ENCODE data around the gene FGFR2.

The FGFR2 gene

DNA sequence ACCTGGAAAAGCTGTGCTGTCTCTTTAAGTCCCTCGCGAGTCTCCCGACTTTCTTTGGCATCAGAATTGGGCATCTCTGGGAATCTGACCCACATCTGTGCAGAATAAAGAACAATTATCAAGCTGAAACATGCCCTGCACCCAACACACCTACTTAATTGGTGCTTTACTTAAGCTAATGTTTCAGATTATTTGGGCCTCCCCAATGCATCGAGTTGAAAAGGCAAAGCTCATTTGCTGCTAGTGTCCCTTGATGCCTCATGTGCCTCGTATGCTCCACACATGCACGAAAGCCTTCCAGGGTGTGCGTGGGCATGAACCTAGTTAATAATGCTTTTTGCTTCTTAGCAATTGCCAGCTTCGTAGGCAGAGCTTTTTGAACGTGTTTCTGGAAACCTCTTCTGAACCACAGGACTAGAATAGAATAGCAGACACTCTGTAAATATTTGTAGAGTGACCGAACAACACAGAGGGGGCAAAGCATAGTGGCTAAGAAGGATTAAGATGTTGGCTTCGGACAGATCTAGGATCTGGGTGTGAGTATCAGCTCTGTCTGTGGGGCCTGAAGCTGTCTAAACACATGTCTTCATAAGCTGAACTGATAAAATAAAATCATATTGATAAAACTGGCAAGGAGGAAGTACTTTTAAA is 26.7 kb upstream of the FGFR2 start:
- H3K9ac ChIP-seq (ENCODE audit: low read depth, low read length): no peak overlapping the region
- no peaks in the 10 kb centered on the region for H3K4me1 ChIP-seq (ENCODE audit: control insufficient read depth, insufficient read depth, low read length)
- no peaks in the 10 kb centered on the region for H3K36me3 ChIP-seq (ENCODE audit: control insufficient read depth, insufficient read depth, low read length)
- no peak overlapping the region for H3K4me3 ChIP-seq (ENCODE audit: low read depth, low read length)
- H3K9me3 ChIP-seq (ENCODE audit: control insufficient read depth, insufficient read depth, low read length): no peaks in the 10 kb centered on the region
- no peaks in the 10 kb centered on the region for H3K27me3 ChIP-seq (ENCODE audit: control insufficient read depth, insufficient read depth, low read length)

DNA sequence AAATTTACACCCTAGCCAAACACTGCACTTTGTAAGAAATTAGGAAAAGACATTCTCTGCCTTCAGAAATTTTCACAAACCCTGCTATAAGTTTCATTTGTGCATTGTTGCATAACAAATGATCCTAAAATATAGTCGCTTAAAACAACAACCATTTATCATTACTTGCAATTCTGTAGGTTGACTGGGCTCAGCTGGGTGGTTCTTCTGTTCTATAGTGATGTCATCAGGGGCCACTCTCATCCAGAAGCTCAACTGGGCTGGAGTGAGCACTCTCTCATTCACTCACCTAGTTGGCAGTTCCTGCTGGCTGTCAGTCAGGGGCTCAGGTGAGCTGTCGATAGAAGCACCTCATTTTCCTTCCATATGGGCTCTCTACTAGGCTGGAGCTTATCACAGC is 20.7 kb upstream of the FGFR2 start:
- Histone ChIP-seq H3K4me1 (ENCODE audit: control insufficient read depth, insufficient read depth, low read length) (no peaks in the 10 kb centered on the region), H3K27me3 (ENCODE audit: control insufficient read depth, insufficient read depth, low read length) (no peaks in the 10 kb centered on the region), H3K9me3 (ENCODE audit: control insufficient read depth, insufficient read depth, low read length) (peaks cover 3% of the 10 kb centered on the region), H3K4me3 (ENCODE audit: low read depth, low read length) (no peak overlapping the region), H3K36me3 (ENCODE audit: control insufficient read depth, insufficient read depth, low read length) (no peaks in the 10 kb centered on the region), H3K9ac (ENCODE audit: low read depth, low read length) (no peak overlapping the region)

- Histone ChIP-seq H3K4me3 (ENCODE audit: low read depth, low read length) (no peak overlapping the region), H3K27me3 (ENCODE audit: control insufficient read depth, insufficient read depth, low read length) (no peaks in the 10 kb centered on the region), H3K36me3 (ENCODE audit: control insufficient read depth, insufficient read depth, low read length) (no peaks in the 10 kb centered on the region), H3K9ac (ENCODE audit: low read depth, low read length) (no peak overlapping the region), H3K4me1 (ENCODE audit: control insufficient read depth, insufficient read depth, low read length) (no peaks in the 10 kb centered on the region), H3K9me3 (ENCODE audit: control insufficient read depth, insufficient read depth, low read length) (peaks cover 3% of the 10 kb centered on the region)
Observed at GRCh38 chr10:121617176-121617575, 18.9 kb upstream of the FGFR2 start.

GRCh38 chr10:121616291-121616690 is 18.0 kb upstream of the FGFR2 start:
- Histone ChIP-seq H3K4me3 (ENCODE audit: low read depth, low read length) (no peak overlapping the region), H3K9me3 (ENCODE audit: control insufficient read depth, insufficient read depth, low read length) (peaks cover 3% of the 10 kb centered on the region), H3K4me1 (ENCODE audit: control insufficient read depth, insufficient read depth, low read length) (no peaks in the 10 kb centered on the region), H3K27me3 (ENCODE audit: control insufficient read depth, insufficient read depth, low read length) (no peaks in the 10 kb centered on the region), H3K9ac (ENCODE audit: low read depth, low read length) (no peak overlapping the region), H3K36me3 (ENCODE audit: control insufficient read depth, insufficient read depth, low read length) (no peaks in the 10 kb centered on the region)

DNA sequence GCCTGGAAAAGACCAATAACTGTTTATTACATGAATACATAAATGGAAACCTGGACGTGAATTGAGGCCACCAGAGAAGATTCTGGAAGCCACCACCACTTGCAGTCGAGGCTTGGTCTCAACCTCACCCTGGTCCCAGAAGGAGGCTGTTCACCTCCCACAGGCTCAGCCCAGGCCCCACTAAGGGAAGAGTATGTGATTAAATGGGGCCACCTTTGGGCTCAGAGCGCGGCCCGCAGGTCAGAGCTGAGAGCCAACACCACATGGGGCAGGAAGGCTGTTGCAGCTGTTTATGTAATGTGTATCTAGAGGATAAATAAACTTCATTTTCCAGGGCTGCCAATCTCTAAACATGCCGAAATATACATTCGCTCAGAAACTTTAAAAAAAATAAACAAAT is 17.6 kb upstream of the FGFR2 start:
- no peaks in the 10 kb centered on the region for H3K4me1 ChIP-seq (ENCODE audit: control insufficient read depth, insufficient read depth, low read length)
- H3K9me3 ChIP-seq (ENCODE audit: control insufficient read depth, insufficient read depth, low read length): peaks cover 3% of the 10 kb centered on the region
- H3K36me3 ChIP-seq (ENCODE audit: control insufficient read depth, insufficient read depth, low read length): no peaks in the 10 kb centered on the region
- no peak overlapping the region for H3K9ac ChIP-seq (ENCODE audit: low read depth, low read length)
- H3K27me3 ChIP-seq (ENCODE audit: control insufficient read depth, insufficient read depth, low read length): no peaks in the 10 kb centered on the region
- H3K4me3 ChIP-seq (ENCODE audit: low read depth, low read length): no peak overlapping the region

DNA sequence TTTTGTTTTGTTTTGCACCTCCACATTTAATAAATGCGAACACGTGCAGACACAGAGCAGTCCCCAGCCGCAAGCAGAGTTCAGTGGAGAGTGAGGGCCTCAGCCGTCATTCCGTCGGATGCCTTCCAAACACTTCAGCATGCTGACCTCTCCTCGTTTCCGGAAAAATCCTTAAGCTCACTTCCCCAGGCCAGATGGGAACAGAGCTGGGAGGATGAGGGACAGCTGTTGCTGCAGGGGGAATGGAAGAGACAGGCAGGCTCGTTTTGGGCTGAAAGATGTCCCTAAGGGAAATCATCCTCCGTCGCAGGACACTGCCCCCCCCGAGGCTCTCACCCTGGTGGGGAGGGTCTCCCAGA is 17.2 kb upstream of the FGFR2 start:
- peaks cover 3% of the 10 kb centered on the region for H3K9me3 ChIP-seq (ENCODE audit: control insufficient read depth, insufficient read depth, low read length)
- H3K4me1 ChIP-seq (ENCODE audit: control insufficient read depth, insufficient read depth, low read length): no peaks in the 10 kb centered on the region
- H3K36me3 ChIP-seq (ENCODE audit: control insufficient read depth, insufficient read depth, low read length): no peaks in the 10 kb centered on the region
- H3K27me3 ChIP-seq (ENCODE audit: control insufficient read depth, insufficient read depth, low read length): no peaks in the 10 kb centered on the region
- no peak overlapping the region for H3K9ac ChIP-seq (ENCODE audit: low read depth, low read length)
- no peak overlapping the region for H3K4me3 ChIP-seq (ENCODE audit: low read depth, low read length)

- Histone ChIP-seq H3K4me3 (ENCODE audit: low read depth, low read length) (no peak overlapping the region), H3K9me3 (ENCODE audit: control insufficient read depth, insufficient read depth, low read length) (peaks cover 3% of the 10 kb centered on the region), H3K4me1 (ENCODE audit: control insufficient read depth, insufficient read depth, low read length) (no peaks in the 10 kb centered on the region), H3K36me3 (ENCODE audit: control insufficient read depth, insufficient read depth, low read length) (no peaks in the 10 kb centered on the region), H3K9ac (ENCODE audit: low read depth, low read length) (no peak overlapping the region), H3K27me3 (ENCODE audit: control insufficient read depth, insufficient read depth, low read length) (no peaks in the 10 kb centered on the region)
Observed at GRCh38 chr10:121614613-121615434, 16.6 kb upstream of the FGFR2 start.

DNA sequence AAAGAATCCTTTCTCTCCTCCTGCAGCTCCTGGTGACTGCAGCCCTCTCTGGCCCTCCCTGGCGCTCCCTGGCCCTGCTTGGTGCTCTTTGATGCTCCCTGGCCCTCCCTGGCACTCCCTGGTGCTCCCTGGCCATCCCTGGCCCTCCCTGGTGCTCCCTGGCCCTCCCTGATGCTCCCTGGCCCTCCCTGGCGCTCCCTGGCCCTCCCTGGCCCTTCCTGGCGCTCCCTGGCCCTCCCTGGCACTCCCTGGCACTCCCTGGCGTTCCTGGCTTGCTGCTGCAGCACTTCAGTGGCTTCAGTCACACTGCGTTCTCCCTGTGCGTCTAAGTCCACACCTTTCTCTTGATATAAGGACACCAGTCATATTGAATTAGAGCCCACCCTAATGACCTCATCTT is 15.2 kb upstream of the FGFR2 start:
- Histone ChIP-seq H3K4me3 (ENCODE audit: low read depth, low read length) (no peak overlapping the region), H3K4me1 (ENCODE audit: control insufficient read depth, insufficient read depth, low read length) (no peaks in the 10 kb centered on the region), H3K9ac (ENCODE audit: low read depth, low read length) (no peak overlapping the region), H3K27me3 (ENCODE audit: control insufficient read depth, insufficient read depth, low read length) (no peaks in the 10 kb centered on the region), H3K9me3 (ENCODE audit: control insufficient read depth, insufficient read depth, low read length) (peaks cover 2% of the 10 kb centered on the region), H3K36me3 (ENCODE audit: control insufficient read depth, insufficient read depth, low read length) (no peaks in the 10 kb centered on the region)

DNA sequence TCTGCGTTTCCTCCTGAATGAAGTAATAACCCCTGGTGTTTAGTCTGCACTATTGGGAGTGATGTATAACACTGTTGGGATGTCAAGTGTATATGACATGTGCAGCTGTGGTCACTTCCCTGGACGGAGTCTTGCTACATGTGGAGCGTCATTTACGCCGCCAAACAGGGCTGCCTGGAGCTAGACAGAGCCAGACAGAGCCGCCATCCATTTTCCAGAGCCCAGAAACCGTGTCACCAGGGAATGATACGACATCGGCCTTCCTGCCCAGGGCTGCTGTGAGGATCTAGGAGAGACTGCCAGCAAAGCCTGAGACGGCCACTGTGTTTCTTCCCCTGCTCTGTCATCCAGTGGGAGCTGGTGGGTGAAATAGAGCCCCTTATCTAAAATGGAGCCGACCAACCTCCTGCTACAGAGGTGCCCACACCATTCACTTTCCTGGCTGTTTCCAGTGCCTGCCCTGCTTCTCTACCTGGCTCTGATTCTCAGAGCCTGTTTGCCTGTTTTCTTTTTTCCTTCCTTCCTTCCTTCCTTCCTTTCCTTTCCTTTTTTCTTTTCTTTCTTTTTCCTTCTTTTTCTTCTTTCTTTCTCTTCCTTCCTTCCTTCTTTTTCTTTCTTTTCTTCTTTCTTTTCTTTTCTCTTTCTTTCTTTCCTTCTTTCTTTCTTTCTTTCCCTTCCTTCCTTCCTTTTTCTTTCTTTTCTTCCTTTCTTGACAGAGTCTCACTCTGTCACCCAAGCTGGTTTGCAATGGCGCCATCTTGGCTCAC is 13.3 kb upstream of the FGFR2 start:
- Histone ChIP-seq H3K4me1 (ENCODE audit: control insufficient read depth, insufficient read depth, low read length) (no peaks in the 10 kb centered on the region), H3K27me3 (ENCODE audit: control insufficient read depth, insufficient read depth, low read length) (peaks cover 3% of the 10 kb centered on the region), H3K36me3 (ENCODE audit: control insufficient read depth, insufficient read depth, low read length) (no peaks in the 10 kb centered on the region)

GRCh38 chr10:121610798-121611323 is 12.6 kb upstream of the FGFR2 start:
- Histone ChIP-seq H3K27me3 (ENCODE audit: control insufficient read depth, insufficient read depth, low read length) (peaks cover 3% of the 10 kb centered on the region), H3K4me1 (ENCODE audit: control insufficient read depth, insufficient read depth, low read length) (no peaks in the 10 kb centered on the region), H3K4me3 (ENCODE audit: low read depth, low read length) (no peak overlapping the region), H3K9ac (ENCODE audit: low read depth, low read length) (no peak overlapping the region), H3K36me3 (ENCODE audit: control insufficient read depth, insufficient read depth, low read length) (no peaks in the 10 kb centered on the region), H3K9me3 (ENCODE audit: control insufficient read depth, insufficient read depth, low read length) (no peaks in the 10 kb centered on the region)

More for the DNA sequence above, 13.3 kb upstream of the FGFR2 start:
- Histone ChIP-seq H3K9ac (ENCODE audit: low read depth, low read length) (no peak overlapping the region), H3K9me3 (ENCODE audit: control insufficient read depth, insufficient read depth, low read length) (no peaks in the 10 kb centered on the region), H3K4me3 (ENCODE audit: low read depth, low read length) (no peak overlapping the region)

GRCh38 chr10:121609426-121610380 is 11.5 kb upstream of the FGFR2 start:
- no peak overlapping the region for H3K4me3 ChIP-seq (ENCODE audit: low read depth, low read length)
- no peaks in the 10 kb centered on the region for H3K4me1 ChIP-seq (ENCODE audit: control insufficient read depth, insufficient read depth, low read length)
- peaks cover 3% of the 10 kb centered on the region for H3K27me3 ChIP-seq (ENCODE audit: control insufficient read depth, insufficient read depth, low read length)
- H3K36me3 ChIP-seq (ENCODE audit: control insufficient read depth, insufficient read depth, low read length): no peaks in the 10 kb centered on the region
- no peak overlapping the region for H3K9ac ChIP-seq (ENCODE audit: low read depth, low read length)
- H3K9me3 ChIP-seq (ENCODE audit: control insufficient read depth, insufficient read depth, low read length): no peaks in the 10 kb centered on the region
